Activated T-cell treated with anti-CD3 and anti-CD28 coated beads for 48 hours (primary cell): Measurements from ENCODE around the gene ARHGAP22.
"Not testable (repeated sequence)": the region's sequence is repeated elsewhere in the genome, so short reads cannot be mapped to it uniquely, and the experiment has no call there.

Experiments used
- DNase-seq: peaks from one replicate; pipeline ENCODE4 v3.0.0-alpha.2; 2020; ENCODE audit warnings: low read depth

ARHGAP22 gene

GRCh38 chr10:48604991-48605508 is at the start of gene ARHGAP22:
ARHGAP22 (minus strand) TSS chr10:48605073; CDS start chr10:48604796, 277 bp downstream.
- DNase-seq, result no peak

- DNase-seq, result no peak
Observed at GRCh38 chr10:48653944-48654698, 49.2 kb upstream of the ARHGAP22 start.

- no peak for DNase-seq
Observed at GRCh38 chr10:48653347-48653746, 48.5 kb upstream of the ARHGAP22 start.

GRCh38 chr10:48652344-48652743 is 47.5 kb upstream of the ARHGAP22 start:
- no peak for DNase-seq

GRCh38 chr10:48651839-48652238 is 47.0 kb upstream of the ARHGAP22 start:
- no peak for DNase-seq

- no peak for DNase-seq
Observed at GRCh38 chr10:48651293-48651692, 46.4 kb upstream of the ARHGAP22 start.

GRCh38 chr10:48649349-48649944 is 44.6 kb upstream of the ARHGAP22 start:
- no peak for DNase-seq

GRCh38 chr10:48648172-48648942 is 43.5 kb upstream of the ARHGAP22 start:
- DNase-seq, result no peak

GRCh38 chr10:48647073-48647472 is 42.2 kb upstream of the ARHGAP22 start:
- not testable (repeated sequence) for DNase-seq

GRCh38 chr10:48645600-48645999 is 40.7 kb upstream of the ARHGAP22 start:
- DNase-seq, result no peak

GRCh38 chr10:48641099-48641690 is 36.3 kb upstream of the ARHGAP22 start:
- not testable (repeated sequence) for DNase-seq

- no peak for DNase-seq
Observed at GRCh38 chr10:48640326-48640725, 35.5 kb upstream of the ARHGAP22 start.

- no peak for DNase-seq
Observed at GRCh38 chr10:48639632-48640031, 34.8 kb upstream of the ARHGAP22 start.

GRCh38 chr10:48638739-48639527 is 34.1 kb upstream of the ARHGAP22 start:
- DNase-seq, result no peak

GRCh38 chr10:48638158-48638557 is 33.3 kb upstream of the ARHGAP22 start:
- no peak for DNase-seq

GRCh38 chr10:48636901-48637300 is 32.0 kb upstream of the ARHGAP22 start:
- DNase-seq, result no peak

- no peak for DNase-seq
Observed at GRCh38 chr10:48636231-48636630, 31.4 kb upstream of the ARHGAP22 start.

- DNase-seq, result no peak
Observed at GRCh38 chr10:48634984-48635557, 30.2 kb upstream of the ARHGAP22 start.

GRCh38 chr10:48634198-48634983 is 29.5 kb upstream of the ARHGAP22 start:
- DNase-seq, result peak; percentile 31
